ENCODE data around the gene MED15. TPM values are rescaled to one million over a fixed set of nuclear protein-coding genes. Genes with fewer than 3 reads are reported as not detected.
A peak's percentile ranks its signal among the peaks of the same experiment; 100 is the strongest.

Gene MED15
- total RNA-seq, 3 donors from 2014 or later, result 36.6 to 53.1 (median 52.3) TPM

- DNase-seq (ENCODE audit: low spot score in 2 of 2), result no peak
- peaks cover 4 to 21% of the 10 kb centered on the region in 2 donors for H3K4me1 ChIP-seq
- H3K4me3 ChIP-seq, result no peak overlapping the region
- TF ChIP-seq CTCF (IDR thresholded peaks at IDR 0.05) (no peak), POLR2AphosphoS5 (IDR thresholded peaks at IDR 0.05) (no peak), POLR2A (IDR thresholded peaks at IDR 0.05) (no peak)
- H3K36me3 ChIP-seq, result no peaks in the 10 kb centered on the region
- intact Hi-C loops (cut with DNase I; ENCODE audit: low total_unique reads), result no loop called here
- H3K27ac ChIP-seq, result peak overlapping the region; percentile 38 to 97
- H3K27me3 ChIP-seq, result no peaks in the 10 kb centered on the region
- no peaks in the 10 kb centered on the region for H3K9me3 ChIP-seq
Measured at GRCh38 chr22:20553947-20554741, 46.7 kb downstream of the MED15 start.

- TF ChIP-seq POLR2A (IDR thresholded peaks at IDR 0.05), result no peak
- TF ChIP-seq CTCF (IDR thresholded peaks at IDR 0.05), result no peak
- TF ChIP-seq POLR2AphosphoS5 (IDR thresholded peaks at IDR 0.05), result no peak
- H3K9me3 ChIP-seq, result no peaks in the 10 kb centered on the region
- H3K4me3 ChIP-seq, result no peak overlapping the region
- H3K4me1 ChIP-seq, result peaks cover 4 to 21% of the 10 kb centered on the region in 2 donors
- intact Hi-C loops (cut with DNase I; ENCODE audit: low total_unique reads), result no loop called here
- DNase-seq (ENCODE audit: low spot score in 2 of 2), result no peak
- H3K27me3 ChIP-seq, result no peaks in the 10 kb centered on the region
- peak overlapping the region in 1 of 2 donors; percentile 16 for H3K27ac ChIP-seq
- no peaks in the 10 kb centered on the region for H3K36me3 ChIP-seq
Measured at GRCh38 chr22:20554824-20555223, 47.4 kb downstream of the MED15 start.

- H3K27me3 ChIP-seq, result no peaks in the 10 kb centered on the region
- TF ChIP-seq POLR2A (IDR thresholded peaks at IDR 0.05) (no peak), POLR2AphosphoS5 (IDR thresholded peaks at IDR 0.05) (no peak), CTCF (IDR thresholded peaks at IDR 0.05) (no peak)
- no peak overlapping the region for H3K27ac ChIP-seq
- peaks cover 0 to 4% of the 10 kb centered on the region in 2 donors for H3K4me1 ChIP-seq
- no peak for DNase-seq (ENCODE audit: low spot score in 2 of 2)
- no peaks in the 10 kb centered on the region for H3K36me3 ChIP-seq
- no peaks in the 10 kb centered on the region for H3K9me3 ChIP-seq
- intact Hi-C loops (cut with DNase I; ENCODE audit: low total_unique reads), result no loop called here
- H3K4me3 ChIP-seq, result no peak overlapping the region
Measured at GRCh38 chr22:20558534-20558933, 51.1 kb downstream of the MED15 start.

GRCh38 chr22:20559174-20559760 is 51.9 kb downstream of the MED15 start:
- Histone ChIP-seq H3K4me3 (no peak overlapping the region), H3K27ac (no peak overlapping the region), H3K27me3 (no peaks in the 10 kb centered on the region), H3K9me3 (no peaks in the 10 kb centered on the region), H3K4me1 (no peaks in the 10 kb centered on the region), H3K36me3 (no peaks in the 10 kb centered on the region)
- intact Hi-C loops (cut with DNase I; ENCODE audit: low total_unique reads), result no loop called here
- no peak for TF ChIP-seq POLR2A (IDR thresholded peaks at IDR 0.05)
- no peak for TF ChIP-seq POLR2AphosphoS5 (IDR thresholded peaks at IDR 0.05)
- no peak for TF ChIP-seq CTCF (IDR thresholded peaks at IDR 0.05)
- DNase-seq (ENCODE audit: low spot score in 2 of 2), result no peak

GRCh38 chr22:20560716-20561115 is 53.3 kb downstream of the MED15 start:
- no peaks in the 10 kb centered on the region for H3K9me3 ChIP-seq
- no peaks in the 10 kb centered on the region for H3K4me1 ChIP-seq
- DNase-seq (ENCODE audit: low spot score in 2 of 2), result no peak
- intact Hi-C loops (cut with DNase I; ENCODE audit: low total_unique reads), result no loop called here
- H3K27me3 ChIP-seq, result no peaks in the 10 kb centered on the region
- no peaks in the 10 kb centered on the region for H3K36me3 ChIP-seq
- no peak for TF ChIP-seq POLR2AphosphoS5 (IDR thresholded peaks at IDR 0.05)
- TF ChIP-seq CTCF (IDR thresholded peaks at IDR 0.05), result no peak
- TF ChIP-seq POLR2A (IDR thresholded peaks at IDR 0.05), result no peak
- no peak overlapping the region for H3K4me3 ChIP-seq
- no peak overlapping the region for H3K27ac ChIP-seq
